Tibial nerve (tissue), 4 donors: ENCODE data around the gene PPP1R11.

ENCODE experiments used
- EP300 ChIP-seq, 2 donors: sonication (generic); formaldehyde crosslinking; IDR thresholded peaks; one replicate each; pipeline ENCODE4 v1.6.1; 2017; ENCODE audit warnings: antibody characterized with exemption in 2 of 2, mild to moderate bottlenecking in 1 of 2
- POLR2A ChIP-seq, 2 donors: fragments of 450-650 bp; IDR thresholded peaks; one replicate each; pipeline ENCODE4 v1.6.1; 2017; ENCODE audit warnings: antibody characterized with exemption in 2 of 2, mild to moderate bottlenecking in 2 of 2, moderate library complexity in 2 of 2
- TF ChIP-seq, protein P1 (sequence below), 5 experiments: fragments of 200-600 bp in 3 of 5; fragments of 450-650 bp in 2 of 5; sonication (generic) in 3 of 5; IDR thresholded peaks; one replicate each; pipeline ENCODE4 v1.5.1; 2016 to 2019; ENCODE audit warnings: antibody characterized with exemption in 5 of 5, mild to moderate bottlenecking in 3 of 5, moderate library complexity in 2 of 5

DNA sequence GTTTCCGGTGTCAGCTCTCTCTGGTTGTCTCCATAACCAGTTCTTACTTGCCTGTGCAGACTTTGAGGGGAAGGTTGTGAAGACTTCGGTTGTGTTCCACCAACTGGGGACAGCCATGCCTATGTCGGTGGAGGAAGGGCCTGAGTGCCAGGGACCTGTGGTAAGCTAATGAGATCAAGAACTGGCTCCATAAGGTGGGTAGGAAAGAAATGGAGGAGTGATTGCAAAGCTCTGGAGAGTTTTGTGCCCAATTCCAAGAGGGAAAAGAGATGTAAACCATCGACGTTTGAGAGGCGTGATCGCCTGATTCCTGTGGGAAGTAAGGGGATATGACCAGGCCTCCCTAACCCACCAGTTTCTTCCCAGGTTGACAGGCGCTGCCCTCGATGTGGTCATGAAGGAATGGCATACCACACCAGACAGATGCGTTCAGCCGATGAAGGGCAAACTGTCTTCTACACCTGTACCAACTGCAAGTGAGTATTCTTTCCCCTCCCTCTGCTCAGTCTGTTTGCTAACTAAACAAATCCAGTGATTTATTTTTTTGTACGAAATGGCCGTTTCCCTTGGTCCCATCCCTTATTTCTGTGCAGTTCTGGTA is 5.0 kb upstream of the PPP1R11 start:
- TF ChIP-seq POLR2A (IDR thresholded peaks at IDR 0.05) = no peak
- TF ChIP-seq, protein P1, sequence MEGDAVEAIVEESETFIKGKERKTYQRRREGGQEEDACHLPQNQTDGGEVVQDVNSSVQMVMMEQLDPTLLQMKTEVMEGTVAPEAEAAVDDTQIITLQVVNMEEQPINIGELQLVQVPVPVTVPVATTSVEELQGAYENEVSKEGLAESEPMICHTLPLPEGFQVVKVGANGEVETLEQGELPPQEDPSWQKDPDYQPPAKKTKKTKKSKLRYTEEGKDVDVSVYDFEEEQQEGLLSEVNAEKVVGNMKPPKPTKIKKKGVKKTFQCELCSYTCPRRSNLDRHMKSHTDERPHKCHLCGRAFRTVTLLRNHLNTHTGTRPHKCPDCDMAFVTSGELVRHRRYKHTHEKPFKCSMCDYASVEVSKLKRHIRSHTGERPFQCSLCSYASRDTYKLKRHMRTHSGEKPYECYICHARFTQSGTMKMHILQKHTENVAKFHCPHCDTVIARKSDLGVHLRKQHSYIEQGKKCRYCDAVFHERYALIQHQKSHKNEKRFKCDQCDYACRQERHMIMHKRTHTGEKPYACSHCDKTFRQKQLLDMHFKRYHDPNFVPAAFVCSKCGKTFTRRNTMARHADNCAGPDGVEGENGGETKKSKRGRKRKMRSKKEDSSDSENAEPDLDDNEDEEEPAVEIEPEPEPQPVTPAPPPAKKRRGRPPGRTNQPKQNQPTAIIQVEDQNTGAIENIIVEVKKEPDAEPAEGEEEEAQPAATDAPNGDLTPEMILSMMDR (IDR thresholded peaks at IDR 0.05) = no peak
- TF ChIP-seq EP300 (IDR thresholded peaks at IDR 0.05) = no peak
